ENCODE measurements around the gene HIC2. TPM values are rescaled to one million over a fixed set of nuclear protein-coding genes. Genes with fewer than 3 reads are reported as not detected.
A peak's percentile ranks its signal among the peaks of the same experiment; 100 is the strongest.
"Not testable (repeated sequence)": the region's sequence is repeated elsewhere in the genome, so short reads cannot be mapped to it uniquely, and the experiment has no call there.

The HIC2 gene, protein sequence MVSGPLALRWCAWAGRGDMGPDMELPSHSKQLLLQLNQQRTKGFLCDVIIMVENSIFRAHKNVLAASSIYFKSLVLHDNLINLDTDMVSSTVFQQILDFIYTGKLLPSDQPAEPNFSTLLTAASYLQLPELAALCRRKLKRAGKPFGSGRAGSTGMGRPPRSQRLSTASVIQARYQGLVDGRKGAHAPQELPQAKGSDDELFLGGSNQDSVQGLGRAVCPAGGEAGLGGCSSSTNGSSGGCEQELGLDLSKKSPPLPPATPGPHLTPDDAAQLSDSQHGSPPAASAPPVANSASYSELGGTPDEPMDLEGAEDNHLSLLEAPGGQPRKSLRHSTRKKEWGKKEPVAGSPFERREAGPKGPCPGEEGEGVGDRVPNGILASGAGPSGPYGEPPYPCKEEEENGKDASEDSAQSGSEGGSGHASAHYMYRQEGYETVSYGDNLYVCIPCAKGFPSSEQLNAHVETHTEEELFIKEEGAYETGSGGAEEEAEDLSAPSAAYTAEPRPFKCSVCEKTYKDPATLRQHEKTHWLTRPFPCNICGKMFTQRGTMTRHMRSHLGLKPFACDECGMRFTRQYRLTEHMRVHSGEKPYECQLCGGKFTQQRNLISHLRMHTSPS
- total RNA-seq (2021) (3.5 and 4.2 TPM in 2 replicates), Bru-seq, nascent RNA (percentile 44 among the genes with signal in this experiment), BruChase-seq, experiment 1, labeled RNA remaining after a 2-hour chase (percentile 44 among the genes with signal in this experiment), BruChase-seq, experiment 2, labeled RNA remaining after a 6-hour chase (percentile 46 among the genes with signal in this experiment)
- long read RNA-seq, partial matches to known transcripts: 0 of 2 reads
- long read RNA-seq, other reads (novel, unspliced or antisense): 2 of 2 reads

DNA sequence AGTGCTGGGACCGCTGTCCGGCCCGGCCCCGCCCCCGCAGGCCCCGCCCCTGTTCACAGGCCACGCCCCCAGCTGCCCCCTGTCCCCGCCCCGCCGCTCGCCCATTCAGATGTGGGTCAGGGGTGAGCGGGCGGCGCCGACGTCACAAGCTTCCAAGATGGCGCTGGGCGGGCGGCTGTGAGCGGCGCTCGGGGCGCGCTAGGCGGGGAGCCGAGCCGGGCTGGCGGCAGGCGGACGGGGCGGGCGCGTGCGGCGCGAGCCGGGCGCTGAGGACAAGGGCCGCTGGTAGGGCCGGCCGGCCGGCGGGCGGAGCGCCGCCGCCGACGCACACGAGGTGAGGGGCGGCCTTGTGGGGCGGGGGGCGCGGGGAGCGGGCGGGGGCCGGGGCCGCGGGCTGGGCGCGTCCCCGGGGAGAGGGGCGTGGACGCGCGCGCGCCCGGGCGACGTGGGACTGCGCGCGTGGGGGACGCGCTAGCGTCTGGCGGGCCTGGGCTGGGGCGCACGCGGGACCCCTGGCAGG is at the start of gene HIC2:
HIC2 (plus strand) TSS at position 145 of the 520 bp plus-strand sequence. CDS start 25,461 bp downstream, outside the sequence.
- H3K4me2 ChIP-seq; POLR2A ChIA-PET (ENCODE audit: unreplicated experiment); H4K20me1 ChIP-seq (ENCODE audit: insufficient read depth); intact Hi-C loops (cut with micrococcal nuclease; ENCODE audit: unreplicated experiment); H3K4me1 ChIP-seq (replicated peaks; ENCODE audit: insufficient read depth); H2AFZ ChIP-seq; H3K36me3 ChIP-seq (ENCODE audit: low read depth); H3K79me2 ChIP-seq (ENCODE audit: low read depth); CTCF ChIA-PET; BruUV-seq (replicated peaks); H3F3A ChIP-seq (ENCODE audit: insufficient read depth, low read depth); H3K9me2 ChIP-seq (ENCODE audit: insufficient read depth); H3K27ac ChIP-seq; H3K9me3 ChIP-seq (ENCODE audit: insufficient read depth, low read depth); H3K27me3 ChIP-seq (ENCODE audit: insufficient read depth, low read depth); H3K4me3 ChIP-seq: not testable (repeated sequence)
- DNase-seq: peak in 1 of 2 experiments; percentile 16

DNA sequence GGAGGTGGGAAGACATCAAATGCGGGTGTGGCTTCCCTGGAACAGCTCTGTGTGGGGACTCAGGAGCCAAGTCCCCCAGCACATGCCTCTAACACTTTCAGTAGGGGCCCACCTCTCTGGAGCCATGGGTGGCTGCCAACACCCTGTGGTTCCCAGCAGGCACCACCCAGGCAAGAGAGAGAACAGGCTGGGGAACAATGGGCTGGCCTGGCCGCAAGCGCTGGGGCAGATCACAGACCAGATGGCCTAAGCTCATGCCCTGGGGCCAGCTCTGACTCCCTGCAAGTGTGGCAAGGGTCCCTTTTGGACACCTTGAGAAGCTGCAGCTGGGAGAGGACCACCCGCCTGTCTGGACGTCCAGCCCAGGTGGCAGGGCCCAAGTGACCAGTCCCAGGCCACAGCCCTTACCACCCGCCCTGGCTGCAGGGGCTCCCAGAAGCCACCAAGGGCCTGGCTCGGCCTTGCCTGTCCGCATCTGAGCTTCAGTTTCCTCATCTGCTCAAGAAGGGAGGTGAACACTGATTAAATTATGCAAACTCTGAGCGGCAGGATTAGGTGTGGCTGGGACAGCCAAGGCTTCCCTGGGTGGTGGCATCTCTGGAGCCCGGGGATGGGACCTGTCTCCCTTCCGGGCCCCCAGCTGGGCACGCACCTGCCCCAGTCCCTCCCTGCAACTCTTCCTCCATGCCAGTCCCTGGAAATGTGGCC is 48.4 kb upstream of the HIC2 start:
- DNase-seq; intact Hi-C loops (cut with micrococcal nuclease; ENCODE audit: unreplicated experiment); BruUV-seq (replicated peaks); POLR2A ChIA-PET (ENCODE audit: unreplicated experiment); H4K20me1 ChIP-seq (ENCODE audit: insufficient read depth); H3K9me2 ChIP-seq (ENCODE audit: insufficient read depth); H3K36me3 ChIP-seq (ENCODE audit: low read depth); H3K4me1 ChIP-seq (replicated peaks; ENCODE audit: insufficient read depth); H3K79me2 ChIP-seq (ENCODE audit: low read depth); CTCF ChIA-PET; H2AFZ ChIP-seq; H3K27ac ChIP-seq; H3K4me3 ChIP-seq; H3F3A ChIP-seq (ENCODE audit: insufficient read depth, low read depth); H3K27me3 ChIP-seq (ENCODE audit: insufficient read depth, low read depth); H3K4me2 ChIP-seq; H3K9me3 ChIP-seq (ENCODE audit: insufficient read depth, low read depth): not testable (repeated sequence)

DNA sequence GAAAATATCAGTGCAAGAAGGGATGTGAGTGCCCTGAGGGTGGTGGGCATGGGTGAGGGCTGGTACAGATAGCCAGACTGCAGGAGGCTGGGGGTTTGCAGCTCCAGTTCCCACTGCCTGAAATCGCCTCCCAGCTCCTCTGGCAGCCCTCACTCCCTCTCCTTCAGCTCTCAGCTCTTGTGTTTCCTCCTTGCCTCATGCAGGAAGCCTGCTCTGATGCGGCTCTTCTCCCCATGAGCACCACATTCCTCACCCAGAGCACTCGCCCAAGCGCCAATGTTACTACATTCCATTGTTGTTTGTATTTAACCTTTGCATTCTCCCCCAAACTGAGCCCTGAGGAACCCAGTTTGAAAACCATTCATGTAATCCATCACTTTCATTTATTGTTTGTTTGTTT is 41.3 kb upstream of the HIC2 start:
- BruUV-seq (replicated peaks); H3K79me2 ChIP-seq (ENCODE audit: low read depth); H3K36me3 ChIP-seq (ENCODE audit: low read depth); POLR2A ChIA-PET (ENCODE audit: unreplicated experiment); H3K27me3 ChIP-seq (ENCODE audit: insufficient read depth, low read depth); H3K9me2 ChIP-seq (ENCODE audit: insufficient read depth); H3K9me3 ChIP-seq (ENCODE audit: insufficient read depth, low read depth); DNase-seq; CTCF ChIA-PET; H2AFZ ChIP-seq; H4K20me1 ChIP-seq (ENCODE audit: insufficient read depth); H3K27ac ChIP-seq; H3K4me2 ChIP-seq; H3F3A ChIP-seq (ENCODE audit: insufficient read depth, low read depth); intact Hi-C loops (cut with micrococcal nuclease; ENCODE audit: unreplicated experiment); H3K4me3 ChIP-seq; H3K4me1 ChIP-seq (replicated peaks; ENCODE audit: insufficient read depth): not testable (repeated sequence)

DNA sequence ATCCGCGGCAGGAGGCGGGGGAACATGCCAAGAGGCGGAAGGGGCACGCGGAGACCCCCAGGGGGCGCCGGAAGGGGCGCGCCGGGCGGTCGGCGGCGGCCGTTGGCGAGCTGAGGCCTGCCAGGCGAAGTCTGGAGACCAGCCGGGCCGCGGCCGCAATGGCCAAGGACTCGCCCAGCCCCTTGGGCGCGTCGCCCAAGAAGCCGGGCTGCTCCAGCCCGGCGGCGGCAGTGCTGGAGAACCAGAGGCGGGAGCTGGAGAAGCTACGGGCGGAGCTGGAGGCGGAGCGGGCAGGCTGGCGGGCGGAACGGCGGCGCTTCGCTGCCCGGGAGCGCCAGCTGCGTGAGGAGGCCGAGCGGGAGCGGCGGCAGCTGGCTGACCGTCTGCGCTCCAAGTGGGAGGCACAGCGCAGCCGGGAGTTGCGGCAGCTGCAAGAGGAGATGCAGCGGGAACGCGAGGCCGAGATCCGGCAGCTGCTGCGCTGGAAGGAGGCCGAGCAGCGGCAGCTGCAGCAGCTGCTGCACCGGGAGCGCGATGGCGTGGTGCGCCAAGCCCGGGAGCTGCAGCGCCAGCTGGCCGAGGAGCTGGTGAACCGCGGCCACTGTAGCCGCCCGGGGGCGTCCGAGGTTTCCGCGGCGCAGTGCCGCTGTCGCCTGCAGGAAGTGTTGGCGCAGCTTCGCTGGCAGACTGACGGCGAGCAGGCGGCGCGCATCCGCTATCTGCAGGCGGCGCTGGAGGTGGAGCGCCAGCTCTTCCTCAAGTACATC is 33.3 kb upstream of the HIC2 start, which contains the start of gene RIMBP3B:
RIMBP3B (plus strand) TSS at position 51 of the 767 bp plus-strand sequence; CDS start at position 159, 108 bp downstream.
- H3K9me2 ChIP-seq (ENCODE audit: insufficient read depth); H3K27ac ChIP-seq; intact Hi-C loops (cut with micrococcal nuclease; ENCODE audit: unreplicated experiment); H3K79me2 ChIP-seq (ENCODE audit: low read depth); H3K4me3 ChIP-seq; H4K20me1 ChIP-seq (ENCODE audit: insufficient read depth); H3K9me3 ChIP-seq (ENCODE audit: insufficient read depth, low read depth); BruUV-seq (replicated peaks); H3K4me1 ChIP-seq (replicated peaks; ENCODE audit: insufficient read depth); DNase-seq; H3K36me3 ChIP-seq (ENCODE audit: low read depth); H3K4me2 ChIP-seq; H2AFZ ChIP-seq; CTCF ChIA-PET; H3F3A ChIP-seq (ENCODE audit: insufficient read depth, low read depth); H3K27me3 ChIP-seq (ENCODE audit: insufficient read depth, low read depth); POLR2A ChIA-PET (ENCODE audit: unreplicated experiment): not testable (repeated sequence)

DNA sequence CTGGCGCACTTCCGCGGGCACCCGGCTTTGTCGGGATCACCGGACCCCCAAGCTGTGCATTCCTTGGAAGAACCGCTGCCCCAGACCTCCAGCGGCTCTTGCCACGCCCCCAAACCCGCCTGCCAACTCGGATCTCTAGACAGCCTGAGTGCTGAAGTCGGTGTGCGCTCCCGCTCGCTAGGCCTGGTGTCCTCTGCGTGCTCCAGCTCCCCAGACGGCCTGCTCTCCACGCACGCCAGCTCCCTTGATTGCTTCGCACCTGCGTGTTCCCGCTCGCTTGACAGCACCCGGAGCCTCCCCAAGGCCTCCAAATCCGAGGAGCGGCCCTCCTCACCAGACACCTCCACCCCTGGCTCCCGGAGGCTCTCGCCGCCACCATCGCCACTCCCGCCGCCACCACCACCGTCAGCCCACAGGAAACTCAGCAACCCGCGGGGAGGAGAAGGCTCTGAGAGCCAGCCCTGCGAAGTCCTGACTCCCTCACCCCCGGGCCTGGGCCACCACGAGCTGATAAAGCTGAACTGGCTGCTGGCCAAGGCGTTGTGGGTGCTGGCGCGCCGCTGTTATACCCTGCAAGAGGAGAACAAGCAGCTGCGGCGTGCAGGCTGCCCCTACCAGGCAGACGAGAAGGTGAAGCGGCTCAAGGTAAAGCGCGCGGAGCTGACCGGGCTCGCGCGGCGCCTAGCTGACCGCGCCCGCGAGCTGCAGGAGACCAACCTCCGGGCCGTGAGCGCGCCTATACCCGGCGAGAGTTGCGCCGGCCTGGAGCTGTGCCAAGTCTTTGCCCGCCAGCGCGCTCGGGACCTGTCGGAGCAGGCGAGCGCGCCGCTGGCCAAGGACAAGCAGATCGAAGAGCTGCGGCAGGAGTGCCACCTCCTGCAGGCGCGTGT is 32.5 kb upstream of the HIC2 start:
- DNase-seq; BruUV-seq (replicated peaks); H3K27ac ChIP-seq; H3K4me2 ChIP-seq; H3K9me2 ChIP-seq (ENCODE audit: insufficient read depth); H3K79me2 ChIP-seq (ENCODE audit: low read depth); H4K20me1 ChIP-seq (ENCODE audit: insufficient read depth); H3K36me3 ChIP-seq (ENCODE audit: low read depth); H3K4me3 ChIP-seq; intact Hi-C loops (cut with micrococcal nuclease; ENCODE audit: unreplicated experiment); H3F3A ChIP-seq (ENCODE audit: insufficient read depth, low read depth); H2AFZ ChIP-seq; H3K9me3 ChIP-seq (ENCODE audit: insufficient read depth, low read depth); H3K27me3 ChIP-seq (ENCODE audit: insufficient read depth, low read depth); H3K4me1 ChIP-seq (replicated peaks; ENCODE audit: insufficient read depth); CTCF ChIA-PET; POLR2A ChIA-PET (ENCODE audit: unreplicated experiment): not testable (repeated sequence)

DNA sequence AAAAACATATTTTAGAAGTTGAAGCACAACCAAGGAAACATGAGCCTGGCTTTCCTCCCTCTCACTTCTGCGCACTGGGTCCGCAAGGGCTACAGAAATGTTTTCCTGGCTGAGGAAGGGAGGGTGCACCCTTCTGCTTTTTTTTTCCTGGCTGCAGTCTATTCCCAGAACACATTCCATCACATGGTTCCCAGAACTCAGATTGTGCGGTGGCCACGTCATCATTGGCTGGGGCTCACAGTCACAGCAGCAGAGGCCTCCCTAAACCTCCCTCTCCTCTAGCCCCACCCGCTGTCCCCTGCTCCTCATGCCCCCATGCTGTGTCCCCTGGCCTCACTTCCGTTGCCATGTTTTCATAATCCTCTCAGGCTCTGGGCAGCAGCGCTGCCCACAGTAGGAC is 27.7 kb upstream of the HIC2 start:
- CTCF ChIA-PET; H3K27me3 ChIP-seq (ENCODE audit: insufficient read depth, low read depth); POLR2A ChIA-PET (ENCODE audit: unreplicated experiment); H3K4me1 ChIP-seq (replicated peaks; ENCODE audit: insufficient read depth); H3K9me2 ChIP-seq (ENCODE audit: insufficient read depth); H2AFZ ChIP-seq; H3K79me2 ChIP-seq (ENCODE audit: low read depth); H3K4me3 ChIP-seq; H3K9me3 ChIP-seq (ENCODE audit: insufficient read depth, low read depth); H3K4me2 ChIP-seq; H3F3A ChIP-seq (ENCODE audit: insufficient read depth, low read depth); H3K27ac ChIP-seq; intact Hi-C loops (cut with micrococcal nuclease; ENCODE audit: unreplicated experiment); BruUV-seq (replicated peaks); H3K36me3 ChIP-seq (ENCODE audit: low read depth); H4K20me1 ChIP-seq (ENCODE audit: insufficient read depth); DNase-seq: not testable (repeated sequence)

Data from PC-9 (cell line).